Esophagus squamous epithelium (tissue), 4 donors: Measurements from ENCODE around the gene S1PR3.

ENCODE experiments used
- CTCF ChIP-seq, 6 experiments: fragments of 450-650 bp in 4 of 6; fragments of 200-600 bp in 2 of 6; sonication (generic) in 2 of 6; IDR thresholded peaks; one replicate each; pipeline ENCODE4 v1.5.1; 2016 to 2019; ENCODE audit warnings: antibody characterized with exemption in 6 of 6, mild to moderate bottlenecking in 4 of 6, moderate library complexity in 4 of 6
- POLR2A ChIP-seq, 4 donors: fragments of 450-650 bp; IDR thresholded peaks; one replicate each; pipeline ENCODE4 v1.6.1; 2017; ENCODE audit warnings: antibody characterized with exemption in 4 of 4, mild to moderate bottlenecking in 4 of 4, moderate library complexity in 3 of 4

- TF ChIP-seq CTCF (IDR thresholded peaks at IDR 0.05): no peak
- no peak for TF ChIP-seq POLR2A (IDR thresholded peaks at IDR 0.05)
Observed at GRCh38 chr9:88979791-88980190, 11.5 kb upstream of the S1PR3 start.
